CD8-positive, alpha-beta memory T cell (primary cell): ENCODE data around the gene ACBD6. TPM values are rescaled to one million over a fixed set of nuclear protein-coding genes. Genes with fewer than 3 reads are reported as not detected.

Source experiments
- CTCF ChIA-PET: fragments of 350-600 bp; sonication (Branson Sonifier 250); formaldehyde crosslinking; loops from one replicate; lab custom pipeline; 2021; ENCODE audit warnings: antibody characterized with exemption; lab: Charles Lee
- POLR2A ChIA-PET: fragments of 350-600 bp; sonication (Branson Sonifier 250); formaldehyde crosslinking; loops from one replicate; lab custom pipeline; 2021; ENCODE audit warnings: antibody characterized with exemption; lab: Charles Lee
- DNase-seq, 5 donors: peaks; one replicate each; pipeline versions ENCODE4 v3.0.0 to v3.0.0-alpha.2; 2020 to 2022; ENCODE audit warnings: mixed read lengths in 1 of 5
- H3K27ac ChIP-seq: one replicate; pipeline ENCODE4 v1.7.0; 2013; ENCODE audit warnings: low read depth, mild to moderate bottlenecking, low read length, moderate library complexity
- H3K27me3 ChIP-seq: 2 replicates; pipeline ENCODE4 v1.7.0; 2013; ENCODE audit warnings: low read length, mild to moderate bottlenecking; ENCODE audit not compliant: insufficient read depth, poor library complexity, severe bottlenecking
- H3K36me3 ChIP-seq: 2 replicates; pipeline ENCODE4 v1.7.0; 2013; ENCODE audit warnings: mild to moderate bottlenecking, low read length, moderate library complexity; ENCODE audit not compliant: insufficient read depth
- H3K4me1 ChIP-seq: 2 replicates; pipeline ENCODE4 v1.7.0; 2013; ENCODE audit warnings: mild to moderate bottlenecking, low read length, moderate library complexity; ENCODE audit not compliant: insufficient read depth
- H3K4me3 ChIP-seq: 2 replicates; pipeline ENCODE4 v1.7.0; 2013; ENCODE audit warnings: mild to moderate bottlenecking, low read length
- H3K9me3 ChIP-seq: 2 replicates; pipeline ENCODE4 v1.7.0; 2013; ENCODE audit warnings: mild to moderate bottlenecking, low read length
- H3K27ac Mint-ChIP-seq, 8 donors: one replicate each; pipeline ENCODE4 v1.8.0; 2020 to 2021; ENCODE audit warnings: mixed read lengths in 8 of 8, mild to moderate bottlenecking in 6 of 8, inconsistent platforms in 3 of 8, moderate library complexity in 3 of 8
- H3K27me3 Mint-ChIP-seq, 2 donors: one replicate each; pipeline ENCODE4 v1.8.0; 2020 to 2021; ENCODE audit warnings: mixed read lengths in 2 of 2, mild to moderate bottlenecking in 1 of 2, moderate library complexity in 1 of 2
- H3K36me3 Mint-ChIP-seq, 3 donors: one replicate each; pipeline ENCODE4 v1.8.0; 2020 to 2021; ENCODE audit warnings: mixed read lengths in 3 of 3, inconsistent platforms in 1 of 3, mild to moderate bottlenecking in 1 of 3
- H3K4me1 Mint-ChIP-seq, 3 donors: one replicate each; pipeline ENCODE4 v1.8.0; 2020 to 2021; ENCODE audit warnings: mixed read lengths in 3 of 3, inconsistent platforms in 1 of 3, mild to moderate bottlenecking in 1 of 3
- H3K4me3 Mint-ChIP-seq, 7 donors: one replicate each; pipeline ENCODE4 v1.8.0; 2020 to 2021; ENCODE audit warnings: mixed read lengths in 7 of 7, mild to moderate bottlenecking in 6 of 7, moderate library complexity in 4 of 7, inconsistent platforms in 2 of 7
- H3K9me3 Mint-ChIP-seq, 5 donors: one replicate each; pipeline ENCODE4 v1.8.0; 2020 to 2022; ENCODE audit warnings: mixed read lengths in 5 of 5, mild to moderate bottlenecking in 3 of 5, moderate library complexity in 2 of 5, inconsistent platforms in 1 of 5
- polyA plus RNA-seq: library from polyadenylated mRNA; unstranded; fragments of 300-500 nt; fragmentation: Illumina TruSeq; gene quantifications from one replicate; pipeline ENCODE4 v1.2.3, GENCODE V29; 2021
- total RNA-seq, 2 experiments: library from RNA; stranded (reverse); gene quantifications; one replicate each; pipeline ENCODE4 v1.2.3, GENCODE V29; 2021

ACBD6 gene
- total and polyA plus RNA-seq, 3 experiments from 2014 or later = 33.8 to 51.4 (median 50.3) TPM

GRCh38 chr1:180246579-180246978 is 255.8 kb downstream of the ACBD6 start:
- Histone ChIP-seq H3K36me3 (no peaks in the 10 kb centered on the region), H3K4me3 (no peak overlapping the region), H3K27ac (no peak overlapping the region), H3K9me3 (no peaks in the 10 kb centered on the region), H3K27me3 (peaks cover 6% of the 10 kb centered on the region), H3K4me1 (no peaks in the 10 kb centered on the region)
- no peak overlapping the region for H3K4me3 Mint-ChIP-seq
- H3K9me3 Mint-ChIP-seq = no peaks in the 10 kb centered on the region
- peaks cover 28 to 58% of the 10 kb centered on the region in 2 donors for H3K27me3 Mint-ChIP-seq
- peaks cover 0 to 8% (median 0%) of the 10 kb centered on the region in 3 donors for H3K4me1 Mint-ChIP-seq
- no peaks in the 10 kb centered on the region for H3K36me3 Mint-ChIP-seq
- CTCF ChIA-PET = no interaction called here
- no peak overlapping the region for H3K27ac Mint-ChIP-seq
- DNase-seq = no peak
- POLR2A ChIA-PET = no interaction called here

- peaks cover 13% of the 10 kb centered on the region for H3K27me3 ChIP-seq
- H3K4me3 ChIP-seq = no peak overlapping the region
- H3K27ac ChIP-seq = no peak overlapping the region
- Mint-ChIP-seq H3K27me3 (peaks cover 27 to 60% of the 10 kb centered on the region in 2 donors), H3K9me3 (no peaks in the 10 kb centered on the region), H3K4me3 (no peak overlapping the region), H3K36me3 (no peaks in the 10 kb centered on the region), H3K4me1 (peaks cover 0 to 3% (median 0%) of the 10 kb centered on the region in 3 donors), H3K27ac (no peak overlapping the region)
- DNase-seq = no peak
- H3K4me1 ChIP-seq = no peaks in the 10 kb centered on the region
- H3K36me3 ChIP-seq = no peaks in the 10 kb centered on the region
- no peaks in the 10 kb centered on the region for H3K9me3 ChIP-seq
- ChIA-PET POLR2A (no interaction called here), CTCF (no interaction called here)
Measured at GRCh38 chr1:180244840-180245239, 257.5 kb downstream of the ACBD6 start.

GRCh38 chr1:180243517-180244221 is 258.7 kb downstream of the ACBD6 start:
- Mint-ChIP-seq H3K36me3 (no peaks in the 10 kb centered on the region), H3K27me3 (peaks cover 36 to 60% of the 10 kb centered on the region in 2 donors), H3K9me3 (no peaks in the 10 kb centered on the region), H3K4me3 (no peak overlapping the region), H3K27ac (no peak overlapping the region), H3K4me1 (no peaks in the 10 kb centered on the region)
- Histone ChIP-seq H3K4me1 (no peaks in the 10 kb centered on the region), H3K27ac (no peak overlapping the region), H3K27me3 (peaks cover 25% of the 10 kb centered on the region), H3K9me3 (no peaks in the 10 kb centered on the region), H3K4me3 (no peak overlapping the region), H3K36me3 (no peaks in the 10 kb centered on the region)
- POLR2A ChIA-PET = no interaction called here
- DNase-seq = no peak
- CTCF ChIA-PET = no interaction called here

- no peaks in the 10 kb centered on the region for H3K9me3 Mint-ChIP-seq
Measured at GRCh38 chr1:180241716-180242544, 260.4 kb downstream of the ACBD6 start.

GRCh38 chr1:180239145-180240096 is 263.0 kb downstream of the ACBD6 start:
- Mint-ChIP-seq H3K4me1 (peaks cover 10 to 22% (median 19%) of the 10 kb centered on the region in 3 donors), H3K27me3 (peaks cover 64 to 87% of the 10 kb centered on the region in 2 donors), H3K36me3 (no peaks in the 10 kb centered on the region), H3K27ac (no peak overlapping the region), H3K4me3 (no peak overlapping the region), H3K9me3 (no peaks in the 10 kb centered on the region)
- no peak overlapping the region for H3K4me3 ChIP-seq
- H3K36me3 ChIP-seq = no peaks in the 10 kb centered on the region
- POLR2A ChIA-PET = no interaction called here
- H3K27ac ChIP-seq = no peak overlapping the region
- H3K4me1 ChIP-seq = no peaks in the 10 kb centered on the region
- H3K27me3 ChIP-seq = peaks cover 65% of the 10 kb centered on the region
- no peak for DNase-seq
- H3K9me3 ChIP-seq = no peaks in the 10 kb centered on the region
- CTCF ChIA-PET = no interaction called here

More at GRCh38 chr1:180241716-180242544, 260.4 kb downstream of the ACBD6 start:
- no peak overlapping the region for H3K4me3 ChIP-seq
- no peak overlapping the region for H3K27ac ChIP-seq
- Mint-ChIP-seq H3K36me3 (no peaks in the 10 kb centered on the region), H3K4me3 (no peak overlapping the region), H3K4me1 (peaks cover 0 to 5% (median 0%) of the 10 kb centered on the region in 3 donors), H3K27me3 (peaks cover 50 to 76% of the 10 kb centered on the region in 2 donors), H3K27ac (no peak overlapping the region)
- no peaks in the 10 kb centered on the region for H3K9me3 ChIP-seq
- H3K27me3 ChIP-seq = peaks cover 40% of the 10 kb centered on the region
- POLR2A ChIA-PET = no interaction called here
- no peaks in the 10 kb centered on the region for H3K4me1 ChIP-seq
- no peaks in the 10 kb centered on the region for H3K36me3 ChIP-seq
- CTCF ChIA-PET = no interaction called here
- DNase-seq = no peak

- DNase-seq = no peak
- peaks cover 68% of the 10 kb centered on the region for H3K27me3 ChIP-seq
- Mint-ChIP-seq H3K36me3 (no peaks in the 10 kb centered on the region), H3K27me3 (peaks cover 70 to 87% of the 10 kb centered on the region in 2 donors), H3K4me1 (peaks cover 16 to 30% (median 26%) of the 10 kb centered on the region in 3 donors), H3K27ac (no peak overlapping the region), H3K9me3 (no peaks in the 10 kb centered on the region), H3K4me3 (no peak overlapping the region)
- POLR2A ChIA-PET = no interaction called here
- H3K4me3 ChIP-seq = no peak overlapping the region
- CTCF ChIA-PET = no interaction called here
- H3K36me3 ChIP-seq = no peaks in the 10 kb centered on the region
- no peaks in the 10 kb centered on the region for H3K4me1 ChIP-seq
- H3K27ac ChIP-seq = no peak overlapping the region
- no peaks in the 10 kb centered on the region for H3K9me3 ChIP-seq
Measured at GRCh38 chr1:180238675-180239074, 263.7 kb downstream of the ACBD6 start.
